Osteocyte (in vitro differentiated cells): Measurements from ENCODE around the gene SAMD1. TPM values are rescaled to one million over a fixed set of nuclear protein-coding genes. Genes with fewer than 3 reads are reported as not detected.

Source experiments
- DNase-seq: peaks from one replicate; pipeline ENCODE4 v3.0.0; 2021; ENCODE audit warnings: mixed read lengths; ENCODE audit not compliant: unreplicated experiment; ENCODE audit errors: extremely low spot score
- H3K27ac Mint-ChIP-seq: one replicate; pipeline ENCODE4 v1.8.0; 2021; ENCODE audit warnings: mild to moderate bottlenecking, mixed read lengths; ENCODE audit not compliant: unreplicated experiment
- H3K27me3 Mint-ChIP-seq: one replicate; pipeline ENCODE4 v1.8.0; 2021; ENCODE audit warnings: mixed read lengths; ENCODE audit not compliant: unreplicated experiment
- H3K36me3 Mint-ChIP-seq: one replicate; pipeline ENCODE4 v1.8.0; 2021; ENCODE audit warnings: mixed read lengths; ENCODE audit not compliant: unreplicated experiment
- H3K4me1 Mint-ChIP-seq: one replicate; pipeline ENCODE4 v1.8.0; 2021; ENCODE audit warnings: mixed read lengths; ENCODE audit not compliant: unreplicated experiment
- H3K4me3 Mint-ChIP-seq: one replicate; pipeline ENCODE4 v1.8.0; 2021; ENCODE audit warnings: mild to moderate bottlenecking, moderate library complexity, mixed read lengths; ENCODE audit not compliant: unreplicated experiment
- H3K9me3 Mint-ChIP-seq: one replicate; pipeline ENCODE4 v1.8.0; 2021; ENCODE audit warnings: mixed read lengths; ENCODE audit not compliant: unreplicated experiment
- CTCF ChIP-seq: fragments of 200-600 bp; sonication (generic); IDR thresholded peaks from 2 replicates; pipeline ENCODE4 v1.5.0; 2021; ENCODE audit warnings: antibody characterized with exemption, mild to moderate bottlenecking, moderate library complexity
- total RNA-seq: library from RNA; stranded (reverse); gene quantifications from 2 replicates; pipeline ENCODE4 v1.2.1, GENCODE V29; 2021

The SAMD1 gene
- total RNA-seq, 1 donor from 2014 or later = 34.9 TPM

GRCh38 chr19:14107581-14108461 lies 17.3 kb upstream of the SAMD1 start:
- no peak for DNase-seq
- no peak for TF ChIP-seq CTCF
- Mint-ChIP-seq H3K36me3 (peaks cover 6% of the 10 kb centered on the region), H3K27ac (no peak overlapping the region), H3K27me3 (no peaks in the 10 kb centered on the region), H3K9me3 (no peaks in the 10 kb centered on the region), H3K4me3 (no peak overlapping the region), H3K4me1 (peaks cover 17% of the 10 kb centered on the region)

DNA sequence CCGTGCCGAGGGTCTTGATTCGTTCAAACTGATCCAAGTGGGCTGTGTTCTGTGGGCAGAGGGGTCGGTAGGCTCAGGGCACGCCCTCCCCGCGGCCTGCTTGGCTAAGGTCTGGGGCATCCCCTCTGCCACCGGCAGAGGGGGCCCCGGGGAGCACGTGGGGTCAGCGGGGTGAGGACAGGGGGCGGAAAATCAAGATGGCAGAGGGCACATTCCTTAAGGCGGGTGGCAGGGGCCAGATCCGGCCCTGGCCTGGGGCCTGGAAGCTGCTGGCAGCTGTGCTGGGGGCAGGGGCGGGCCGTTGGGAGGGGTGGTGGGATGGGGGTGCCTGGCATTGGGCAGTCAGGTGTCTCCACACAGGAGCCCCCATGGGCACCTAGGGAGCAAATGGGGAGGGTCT lies 16.3 kb upstream of the SAMD1 start:
- peaks cover 7% of the 10 kb centered on the region for H3K4me1 Mint-ChIP-seq
- H3K4me3 Mint-ChIP-seq = no peak overlapping the region
- TF ChIP-seq CTCF = no peak
- H3K27me3 Mint-ChIP-seq = no peaks in the 10 kb centered on the region
- peaks cover 6% of the 10 kb centered on the region for H3K36me3 Mint-ChIP-seq
- no peak overlapping the region for H3K27ac Mint-ChIP-seq
- no peaks in the 10 kb centered on the region for H3K9me3 Mint-ChIP-seq
- no peak for DNase-seq

DNA sequence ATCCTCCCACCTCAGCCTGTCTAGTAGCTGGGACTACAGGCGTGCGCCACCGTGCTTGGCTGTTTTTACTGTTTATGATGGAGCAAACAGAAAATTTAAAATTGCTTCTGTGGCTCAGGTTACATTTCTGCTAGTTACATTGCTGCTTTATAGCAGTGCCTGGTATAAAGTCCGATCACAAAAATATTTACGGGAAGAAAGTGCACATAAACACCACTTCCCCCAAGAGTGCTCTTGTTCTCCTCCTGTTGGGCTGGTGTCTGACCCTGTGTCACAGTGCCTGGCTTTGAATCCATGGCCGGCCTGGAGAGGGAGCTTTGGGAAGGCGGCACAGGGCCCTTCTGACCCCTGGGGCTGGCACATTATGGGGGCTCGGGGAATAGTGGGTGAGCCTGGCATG lies 15.1 kb upstream of the SAMD1 start:
- peaks cover 10% of the 10 kb centered on the region for H3K36me3 Mint-ChIP-seq
- H3K9me3 Mint-ChIP-seq = no peaks in the 10 kb centered on the region
- H3K4me1 Mint-ChIP-seq = peaks cover 2% of the 10 kb centered on the region
- DNase-seq = no peak
- H3K4me3 Mint-ChIP-seq = no peak overlapping the region
- no peaks in the 10 kb centered on the region for H3K27me3 Mint-ChIP-seq
- no peak for TF ChIP-seq CTCF
- no peak overlapping the region for H3K27ac Mint-ChIP-seq

DNA sequence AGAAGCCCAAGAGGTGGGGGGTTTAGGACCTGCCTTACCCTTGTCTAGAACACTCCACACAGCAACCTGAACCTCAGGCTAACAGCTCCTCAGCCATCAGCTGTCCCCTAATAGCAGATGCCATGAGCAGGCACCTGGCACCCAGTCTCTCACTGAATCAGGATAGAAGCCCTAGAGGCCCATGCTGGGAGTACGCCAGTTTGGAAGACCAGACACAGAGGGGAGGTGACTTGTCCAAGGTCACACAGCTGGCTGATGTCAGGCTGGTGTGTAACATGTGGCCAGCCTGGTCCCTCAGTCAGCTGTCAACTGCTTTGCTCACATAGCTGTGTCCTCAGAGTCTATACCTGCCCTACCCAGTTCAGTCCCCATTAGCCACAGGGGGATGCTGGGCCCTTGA lies 12.8 kb upstream of the SAMD1 start:
- Mint-ChIP-seq H3K27ac (no peak overlapping the region), H3K4me1 (no peaks in the 10 kb centered on the region), H3K4me3 (no peak overlapping the region), H3K27me3 (no peaks in the 10 kb centered on the region), H3K9me3 (no peaks in the 10 kb centered on the region), H3K36me3 (peaks cover 11% of the 10 kb centered on the region)
- no peak for TF ChIP-seq CTCF
- DNase-seq = no peak

GRCh38 chr19:14102756-14103155 lies 12.2 kb upstream of the SAMD1 start:
- Mint-ChIP-seq H3K9me3 (no peaks in the 10 kb centered on the region), H3K27ac (no peak overlapping the region), H3K4me1 (no peaks in the 10 kb centered on the region), H3K4me3 (no peak overlapping the region), H3K27me3 (no peaks in the 10 kb centered on the region), H3K36me3 (peaks cover 11% of the 10 kb centered on the region)
- DNase-seq = no peak
- no peak for TF ChIP-seq CTCF
